Measurements from ENCODE around the gene CCDC24. TPM values are rescaled to one million over a fixed set of nuclear protein-coding genes. Genes with fewer than 3 reads are reported as not detected.

The CCDC24 gene
- total and polyA plus RNA-seq, 9 of the 15 experiments (the other 6 are each of a cell fraction or from before 2014, with no cell fraction given), result 0.31 to 4.5 (median 1.5) TPM

- 0 out of 2 replicates have a peak, but pooled peaks have one; percentile 20 for TF ChIP-seq ZBTB40 (IDR thresholded peaks at IDR 0.05)
- no peak for TF ChIP-seq ZBTB40 (CRISPR knock-in tag; IDR thresholded peaks at IDR 0.05)
- TF ChIP-seq ZNF175 (CRISPR knock-in tag; IDR thresholded peaks at IDR 0.05; ENCODE audit: low read depth), result no peak
- no peak for TF ChIP-seq PBX2 (CRISPR knock-in tag; IDR thresholded peaks at IDR 0.05; ENCODE audit: low read depth)
- 0 out of 2 replicates have a peak, but pooled peaks have one; percentile 8 for TF ChIP-seq PBX2 (tag; conservative IDR thresholded peaks at IDR 0.05; ENCODE audit: low read depth)
- TF ChIP-seq KDM2B (CRISPR knock-in tag; IDR thresholded peaks at IDR 0.05), result peak; percentile 27; the same call in 1 of the 2 replicates
- peak; percentile 66; the same call in 1 of the 2 replicates for TF ChIP-seq ZNF232 (CRISPR knock-in tag; IDR thresholded peaks at IDR 0.05)
- TF ChIP-seq SOX6 (IDR thresholded peaks at IDR 0.05), result peak; percentile 14; the same call in 1 of the 2 replicates
- peak; percentile 67; the same call in 1 of the 2 replicates for TF ChIP-seq BHLHE40 (IDR thresholded peaks at IDR 0.05; ENCODE audit: low read length)
- TF ChIP-seq ZNF311 (CRISPR knock-in tag; IDR thresholded peaks at IDR 0.05), result no peak
- 0 out of 2 replicates have a peak, but pooled peaks have one; percentile 32 for TF ChIP-seq TARDBP (IDR thresholded peaks at IDR 0.05)
- TF ChIP-seq SRF (CRISPR knock-in tag; IDR thresholded peaks at IDR 0.05), result 0 out of 4 replicates have a peak, but pooled peaks of 1 of the 2 experiments have one; percentile 2
- TF ChIP-seq SLC30A9 (CRISPR knock-in tag; IDR thresholded peaks at IDR 0.05), result no peak
- TF ChIP-seq EP300 (IDR thresholded peaks at IDR 0.05; ENCODE audit: low read length), result peak; percentile 6; the same call in 1 of the 2 replicates
- TF ChIP-seq SMARCE1 (IDR thresholded peaks at IDR 0.05), result peak; percentile 11; the same call in 1 of the 2 replicates
- peak; percentile 40; the same call in 1 of the 2 replicates for TF ChIP-seq FOXK1 (CRISPR knock-in tag; IDR thresholded peaks at IDR 0.05; ENCODE audit: borderline replicate concordance)
Observed at GRCh38 chr1:44031252-44032169, 40.1 kb downstream of the CCDC24 start, which contains the start of gene SLC6A9 (continued).
